OCI-LY7 (cell line): Measurements from ENCODE around the gene RELCH. TPM values are rescaled to one million over a fixed set of nuclear protein-coding genes. Genes with fewer than 3 reads are reported as not detected.

Source experiments
- BruUV-seq: library from RNA; stranded (reverse); fragments of 400-500 nt; replicated peaks from 2 replicates; lab custom pipeline; 2021; lab: Mats Ljungman, UMichigan
- CTCF ChIA-PET: fragments of 300-600 bp; sonication (Branson Sonifier 250); formaldehyde crosslinking; loops from one replicate; lab custom pipeline; 2022; ENCODE audit warnings: antibody characterized with exemption; ENCODE audit not compliant: unreplicated experiment; lab: Charles Lee
- POLR2A ChIA-PET: fragments of 300-600 bp; sonication (Branson Sonifier 250); formaldehyde crosslinking; loops from one replicate; lab custom pipeline; 2022; ENCODE audit warnings: antibody characterized with exemption; lab: Charles Lee
- DNase-seq: peaks from one replicate; pipeline ENCODE4 v3.0.0-alpha.2; 2015; ENCODE audit warnings: low spot score
- H2AFZ ChIP-seq: fragments of 200-600 bp; sonication (generic), shearing (Covaris generic); 2 replicates; pipeline ENCODE4 v1.6.1; 2014; ENCODE audit warnings: mild to moderate bottlenecking, antibody characterized with exemption, low read length, moderate library complexity
- H3K27ac ChIP-seq: fragments of 200-600 bp; sonication (generic); 2 replicates; pipeline ENCODE4 v1.5.1; 2014; ENCODE audit warnings: mixed run types, low read depth, mild to moderate bottlenecking, moderate library complexity, low read length, inconsistent platforms; ENCODE audit not compliant: poor library complexity, severe bottlenecking
- H3K36me3 ChIP-seq: fragments of 200-600 bp; sonication (generic); 2 replicates; pipeline ENCODE4 v1.6.1; 2014; ENCODE audit warnings: mild to moderate bottlenecking, antibody characterized with exemption, low read length, moderate library complexity, mixed read lengths; ENCODE audit not compliant: insufficient read depth
- H3K4me1 ChIP-seq: fragments of 200-600 bp; sonication (generic); 2 replicates; pipeline ENCODE4 v1.5.1; 2014; ENCODE audit warnings: mild to moderate bottlenecking, low read length; ENCODE audit not compliant: insufficient read depth, poor library complexity, severe bottlenecking
- H3K4me2 ChIP-seq: fragments of 200-600 bp; sonication (generic); 2 replicates; pipeline ENCODE4 v1.6.1; 2014; ENCODE audit warnings: mild to moderate bottlenecking, low read length
- H3K4me3 ChIP-seq: fragments of 200-600 bp; sonication (generic); 2 replicates; pipeline ENCODE4 v1.5.1; 2014; ENCODE audit warnings: mild to moderate bottlenecking, low read depth, low read length; ENCODE audit not compliant: poor library complexity, severe bottlenecking
- H3K79me2 ChIP-seq: fragments of 200-600 bp; sonication (generic); 2 replicates; pipeline ENCODE4 v1.6.1; 2016; ENCODE audit warnings: low read depth, mild to moderate bottlenecking, low read length, moderate library complexity, mixed read lengths; ENCODE audit not compliant: insufficient read depth
- H3K9me2 ChIP-seq: fragments of 200-600 bp; sonication (generic); 2 replicates; pipeline ENCODE4 v1.6.1; 2016; ENCODE audit warnings: mild to moderate bottlenecking, low read length, mixed read lengths; ENCODE audit not compliant: insufficient read depth
- H3K9me3 ChIP-seq: fragments of 200-600 bp; sonication (generic); 2 replicates; pipeline ENCODE4 v1.6.1; 2014; ENCODE audit warnings: mild to moderate bottlenecking, mixed run types, low read length, mixed read lengths
- H4K20me1 ChIP-seq: fragments of 200-600 bp; sonication (generic); 2 replicates; pipeline ENCODE4 v1.6.1; 2014; ENCODE audit warnings: mild to moderate bottlenecking, antibody characterized with exemption, low read length, moderate library complexity, mixed read lengths; ENCODE audit not compliant: insufficient read depth
- EZH2phosphoT487 ChIP-seq: fragments of 200-600 bp; sonication (generic); IDR thresholded peaks from 2 replicates; pipeline ENCODE4 v1.6.1; 2018; ENCODE audit warnings: low read depth, borderline replicate concordance, mild to moderate bottlenecking, mixed run types, antibody characterized with exemption, low read length, moderate library complexity, mixed read lengths
- intact Hi-C: fragments of 100-400 bp; cut with micrococcal nuclease; formaldehyde crosslinking; loops from one replicate; pipeline ENCODE4 v1.10.0; 2022; ENCODE audit not compliant: unreplicated experiment
- total RNA-seq, 2 experiments: library from RNA; depleted of rRNA in 1 of 2; stranded (reverse); fragments of >200 nt in 1 of 2; shearing (Covaris generic) in 1 of 2; gene quantifications; 2 replicates each; pipeline ENCODE4 v1.2.3, GENCODE V29; 2014 to 2022
- TF ChIP-seq, protein P1 (sequence below): fragments of 200-600 bp; sonication (generic); conservative IDR thresholded peaks from 2 replicates; pipeline ENCODE4 v1.5.1; 2014; ENCODE audit warnings: mild to moderate bottlenecking, antibody characterized with exemption, low read length, moderate library complexity, mixed read lengths

The RELCH gene
- total RNA-seq, 2 experiments from 2014 or later: 21.2 to 23.1 TPM

DNA sequence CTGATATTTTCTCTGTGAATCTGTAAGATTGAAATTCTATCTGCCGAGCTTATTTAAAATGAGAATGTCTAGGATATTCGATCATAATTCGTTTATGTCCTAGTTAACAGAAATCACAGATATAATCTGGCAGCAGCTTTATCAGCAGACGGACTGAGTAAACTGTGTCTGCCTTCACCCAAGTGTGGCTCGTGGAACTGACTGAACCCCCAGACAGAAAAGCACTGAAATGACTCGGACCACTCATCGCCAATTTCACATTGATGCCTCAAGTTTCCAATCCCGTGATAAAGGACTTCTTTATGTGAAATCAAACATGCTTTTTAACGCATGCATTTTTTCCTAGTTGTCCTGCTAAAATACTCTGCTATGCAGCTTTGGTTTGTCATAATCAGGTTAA, 153.9 kb downstream of the RELCH start:
- CTCF ChIA-PET: no interaction called here
- Histone ChIP-seq H3K4me1 (no peaks in the 10 kb centered on the region), H3K9me2 (no peaks in the 10 kb centered on the region), H3K4me2 (no peak overlapping the region), H3K36me3 (no peaks in the 10 kb centered on the region), H3K79me2 (no peaks in the 10 kb centered on the region), H2AFZ (no peak overlapping the region), H3K27ac (no peak overlapping the region), H4K20me1 (no peaks in the 10 kb centered on the region), H3K4me3 (no peak overlapping the region), H3K9me3 (no peaks in the 10 kb centered on the region)
- TF ChIP-seq, protein P1, sequence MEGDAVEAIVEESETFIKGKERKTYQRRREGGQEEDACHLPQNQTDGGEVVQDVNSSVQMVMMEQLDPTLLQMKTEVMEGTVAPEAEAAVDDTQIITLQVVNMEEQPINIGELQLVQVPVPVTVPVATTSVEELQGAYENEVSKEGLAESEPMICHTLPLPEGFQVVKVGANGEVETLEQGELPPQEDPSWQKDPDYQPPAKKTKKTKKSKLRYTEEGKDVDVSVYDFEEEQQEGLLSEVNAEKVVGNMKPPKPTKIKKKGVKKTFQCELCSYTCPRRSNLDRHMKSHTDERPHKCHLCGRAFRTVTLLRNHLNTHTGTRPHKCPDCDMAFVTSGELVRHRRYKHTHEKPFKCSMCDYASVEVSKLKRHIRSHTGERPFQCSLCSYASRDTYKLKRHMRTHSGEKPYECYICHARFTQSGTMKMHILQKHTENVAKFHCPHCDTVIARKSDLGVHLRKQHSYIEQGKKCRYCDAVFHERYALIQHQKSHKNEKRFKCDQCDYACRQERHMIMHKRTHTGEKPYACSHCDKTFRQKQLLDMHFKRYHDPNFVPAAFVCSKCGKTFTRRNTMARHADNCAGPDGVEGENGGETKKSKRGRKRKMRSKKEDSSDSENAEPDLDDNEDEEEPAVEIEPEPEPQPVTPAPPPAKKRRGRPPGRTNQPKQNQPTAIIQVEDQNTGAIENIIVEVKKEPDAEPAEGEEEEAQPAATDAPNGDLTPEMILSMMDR: no peak
- no peak for TF ChIP-seq EZH2phosphoT487
- BruUV-seq: no TSS peak
- DNase-seq: no peak
- intact Hi-C loops: no loop called here
- POLR2A ChIA-PET: no interaction called here

- no peaks in the 10 kb centered on the region for H3K79me2 ChIP-seq
- H3K9me2 ChIP-seq: no peaks in the 10 kb centered on the region
- no peak for DNase-seq
- H2AFZ ChIP-seq: no peak overlapping the region
- CTCF ChIA-PET: no interaction called here
- POLR2A ChIA-PET: no interaction called here
- H3K4me3 ChIP-seq: no peak overlapping the region
- no peak overlapping the region for H3K27ac ChIP-seq
- BruUV-seq: no TSS peak
- intact Hi-C loops: no loop called here
- no peaks in the 10 kb centered on the region for H3K9me3 ChIP-seq
- no peaks in the 10 kb centered on the region for H3K4me1 ChIP-seq
- H4K20me1 ChIP-seq: no peaks in the 10 kb centered on the region
- H3K36me3 ChIP-seq: no peaks in the 10 kb centered on the region
- TF ChIP-seq, protein P1: no peak
- TF ChIP-seq EZH2phosphoT487: no peak
- no peak overlapping the region for H3K4me2 ChIP-seq
These were observed 154.4 kb downstream of the RELCH start for GRCh38 chr18:62341473-62341872.

DNA sequence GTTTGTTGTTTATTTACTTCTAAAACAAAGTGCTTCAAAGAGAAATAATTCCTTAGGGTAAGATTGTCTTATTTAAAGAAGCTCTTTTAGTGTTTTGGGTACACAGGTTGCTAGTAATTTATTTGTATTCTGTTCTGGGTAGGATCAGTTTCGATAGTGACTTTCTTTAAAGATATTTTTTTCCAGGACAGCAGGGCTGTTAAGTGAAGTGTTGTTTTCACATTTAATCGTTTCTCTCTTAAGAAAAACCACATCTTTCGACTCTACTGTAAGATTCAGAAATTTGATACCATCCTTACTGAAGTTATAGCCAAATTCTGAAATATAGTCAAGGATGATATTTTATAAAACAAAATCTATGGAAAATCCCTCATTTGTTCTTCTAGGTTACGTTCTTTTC, 155.8 kb downstream of the RELCH start:
- no TSS peak for BruUV-seq
- H3K27ac ChIP-seq: no peak overlapping the region
- intact Hi-C loops: no loop called here
- H3K9me2 ChIP-seq: no peaks in the 10 kb centered on the region
- TF ChIP-seq, protein P1: no peak
- TF ChIP-seq EZH2phosphoT487: no peak
- ChIA-PET POLR2A (interaction anchor here (0.7 to 0.8 kb wide), 2 partner anchors 17 to 675 kb away, joined by 3 to 4 read pairs; no protein-coding TSS in a partner anchor), CTCF (no interaction called here)
- no peaks in the 10 kb centered on the region for H3K36me3 ChIP-seq
- H3K9me3 ChIP-seq: no peaks in the 10 kb centered on the region
- DNase-seq: no peak
- H3K4me3 ChIP-seq: no peak overlapping the region
- no peaks in the 10 kb centered on the region for H4K20me1 ChIP-seq
- no peaks in the 10 kb centered on the region for H3K4me1 ChIP-seq
- H2AFZ ChIP-seq: no peak overlapping the region
- H3K4me2 ChIP-seq: no peak overlapping the region
- no peaks in the 10 kb centered on the region for H3K79me2 ChIP-seq
